ENCODE results near the gene AMD1.
A peak's percentile ranks its signal among the peaks of the same experiment; 100 is the strongest.

AMD1 gene

GRCh38 chr6:110884321-110884720 is 9.7 kb downstream of the AMD1 start:
- no peak for TF ChIP-seq CTCF (conservative IDR thresholded peaks at IDR 0.05; ENCODE audit: low read depth, low read length)
- no peak overlapping the region for H3K4me3 ChIP-seq (ENCODE audit: low read depth, low read length)
- no peak for DNase-seq (ENCODE audit: low read depth)

GRCh38 chr6:110885526-110885925 is 10.9 kb downstream of the AMD1 start:
- no peak for DNase-seq (ENCODE audit: low read depth)
- TF ChIP-seq CTCF (conservative IDR thresholded peaks at IDR 0.05; ENCODE audit: low read depth, low read length): no peak
- H3K4me3 ChIP-seq (ENCODE audit: low read depth, low read length): no peak overlapping the region

- DNase-seq (ENCODE audit: low read depth): no peak
- H3K4me3 ChIP-seq (ENCODE audit: low read depth, low read length): no peak overlapping the region
- TF ChIP-seq CTCF (conservative IDR thresholded peaks at IDR 0.05; ENCODE audit: low read depth, low read length): no peak
Measured at GRCh38 chr6:110886555-110887167, 12.1 kb downstream of the AMD1 start.

- H3K4me3 ChIP-seq (ENCODE audit: low read depth, low read length): no peak overlapping the region
- no peak for TF ChIP-seq CTCF (conservative IDR thresholded peaks at IDR 0.05; ENCODE audit: low read depth, low read length)
- DNase-seq (ENCODE audit: low read depth): no peak
Measured at GRCh38 chr6:110890288-110890687, 15.7 kb downstream of the AMD1 start.

GRCh38 chr6:110895907-110896608 is 21.5 kb downstream of the AMD1 start:
- DNase-seq (ENCODE audit: low read depth): no peak
- no peak overlapping the region for H3K4me3 ChIP-seq (ENCODE audit: low read depth, low read length)
- TF ChIP-seq CTCF (conservative IDR thresholded peaks at IDR 0.05; ENCODE audit: low read depth, low read length): no peak

- no peak overlapping the region for H3K4me3 ChIP-seq (ENCODE audit: low read depth, low read length)
- TF ChIP-seq CTCF (conservative IDR thresholded peaks at IDR 0.05; ENCODE audit: low read depth, low read length): no peak
- peak; percentile 33 for DNase-seq (ENCODE audit: low read depth)
Measured at GRCh38 chr6:110897433-110897832, 22.8 kb downstream of the AMD1 start.

GRCh38 chr6:110898111-110898510 is 23.5 kb downstream of the AMD1 start:
- H3K4me3 ChIP-seq (ENCODE audit: low read depth, low read length): no peak overlapping the region
- TF ChIP-seq CTCF (conservative IDR thresholded peaks at IDR 0.05; ENCODE audit: low read depth, low read length): no peak
- no peak for DNase-seq (ENCODE audit: low read depth)
